IPS DF 19.7 (cell line): Measurements from ENCODE around the gene COL5A1.

ENCODE experiments used
- DNase-seq: peaks from one replicate; pipeline ENCODE4 v3.0.0-alpha.2; 2013; ENCODE audit warnings: low read depth, low spot score

COL5A1 gene

GRCh38 chr9:134625361-134626068, 16.1 kb upstream of the COL5A1 start:
- no peak for DNase-seq

- DNase-seq: no peak
These were observed 15.6 kb upstream of the COL5A1 start for GRCh38 chr9:134626069-134626423.

GRCh38 chr9:134626571-134627416, 14.8 kb upstream of the COL5A1 start:
- no peak for DNase-seq

GRCh38 chr9:134627417-134628353, 13.9 kb upstream of the COL5A1 start:
- DNase-seq: no peak

- no peak for DNase-seq
These were observed 13.3 kb upstream of the COL5A1 start for GRCh38 chr9:134628354-134628736.

- no peak for DNase-seq
These were observed 12.5 kb upstream of the COL5A1 start for GRCh38 chr9:134629061-134629585.

- DNase-seq: no peak
These were observed 11.8 kb upstream of the COL5A1 start for GRCh38 chr9:134629586-134630392.

GRCh38 chr9:134630393-134630790, 11.2 kb upstream of the COL5A1 start:
- DNase-seq: no peak

GRCh38 chr9:134630861-134631260, 10.7 kb upstream of the COL5A1 start:
- no peak for DNase-seq

GRCh38 chr9:134631881-134632280, 9.7 kb upstream of the COL5A1 start:
- DNase-seq: no peak

- no peak for DNase-seq
These were observed 9.3 kb upstream of the COL5A1 start for GRCh38 chr9:134632329-134632728.

- no peak for DNase-seq
These were observed 8.1 kb upstream of the COL5A1 start for GRCh38 chr9:134633362-134634142.

- DNase-seq: no peak
These were observed 7.4 kb upstream of the COL5A1 start for GRCh38 chr9:134634176-134634575.

GRCh38 chr9:134634667-134635230, 6.9 kb upstream of the COL5A1 start:
- no peak for DNase-seq

- DNase-seq: no peak
These were observed 6.1 kb upstream of the COL5A1 start for GRCh38 chr9:134635351-134636148.

- DNase-seq: no peak
These were observed 5.5 kb upstream of the COL5A1 start for GRCh38 chr9:134636149-134636507.

- DNase-seq: no peak
These were observed 4.4 kb upstream of the COL5A1 start for GRCh38 chr9:134637241-134637640.

GRCh38 chr9:134637696-134638501, 3.7 kb upstream of the COL5A1 start:
- no peak for DNase-seq
